HuH-7 (cell line): ENCODE results near the gene CILP.
"Not testable (repeated sequence)": the region's sequence is repeated elsewhere in the genome, so short reads cannot be mapped to it uniquely, and the experiment has no call there.

Experiments
- DNase-seq: peaks from one replicate; pipeline ENCODE4 v3.0.0; 2011; ENCODE audit warnings: low spot score

Gene CILP, protein sequence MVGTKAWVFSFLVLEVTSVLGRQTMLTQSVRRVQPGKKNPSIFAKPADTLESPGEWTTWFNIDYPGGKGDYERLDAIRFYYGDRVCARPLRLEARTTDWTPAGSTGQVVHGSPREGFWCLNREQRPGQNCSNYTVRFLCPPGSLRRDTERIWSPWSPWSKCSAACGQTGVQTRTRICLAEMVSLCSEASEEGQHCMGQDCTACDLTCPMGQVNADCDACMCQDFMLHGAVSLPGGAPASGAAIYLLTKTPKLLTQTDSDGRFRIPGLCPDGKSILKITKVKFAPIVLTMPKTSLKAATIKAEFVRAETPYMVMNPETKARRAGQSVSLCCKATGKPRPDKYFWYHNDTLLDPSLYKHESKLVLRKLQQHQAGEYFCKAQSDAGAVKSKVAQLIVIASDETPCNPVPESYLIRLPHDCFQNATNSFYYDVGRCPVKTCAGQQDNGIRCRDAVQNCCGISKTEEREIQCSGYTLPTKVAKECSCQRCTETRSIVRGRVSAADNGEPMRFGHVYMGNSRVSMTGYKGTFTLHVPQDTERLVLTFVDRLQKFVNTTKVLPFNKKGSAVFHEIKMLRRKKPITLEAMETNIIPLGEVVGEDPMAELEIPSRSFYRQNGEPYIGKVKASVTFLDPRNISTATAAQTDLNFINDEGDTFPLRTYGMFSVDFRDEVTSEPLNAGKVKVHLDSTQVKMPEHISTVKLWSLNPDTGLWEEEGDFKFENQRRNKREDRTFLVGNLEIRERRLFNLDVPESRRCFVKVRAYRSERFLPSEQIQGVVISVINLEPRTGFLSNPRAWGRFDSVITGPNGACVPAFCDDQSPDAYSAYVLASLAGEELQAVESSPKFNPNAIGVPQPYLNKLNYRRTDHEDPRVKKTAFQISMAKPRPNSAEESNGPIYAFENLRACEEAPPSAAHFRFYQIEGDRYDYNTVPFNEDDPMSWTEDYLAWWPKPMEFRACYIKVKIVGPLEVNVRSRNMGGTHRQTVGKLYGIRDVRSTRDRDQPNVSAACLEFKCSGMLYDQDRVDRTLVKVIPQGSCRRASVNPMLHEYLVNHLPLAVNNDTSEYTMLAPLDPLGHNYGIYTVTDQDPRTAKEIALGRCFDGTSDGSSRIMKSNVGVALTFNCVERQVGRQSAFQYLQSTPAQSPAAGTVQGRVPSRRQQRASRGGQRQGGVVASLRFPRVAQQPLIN

GRCh38 chr15:65210770-65211481 lies at the start of gene CILP:
Gene CILP, minus strand, starts transcription at chr15:65211473. Its CDS starts 1,718 bp downstream, at chr15:65209755.
- DNase-seq = no peak

DNA sequence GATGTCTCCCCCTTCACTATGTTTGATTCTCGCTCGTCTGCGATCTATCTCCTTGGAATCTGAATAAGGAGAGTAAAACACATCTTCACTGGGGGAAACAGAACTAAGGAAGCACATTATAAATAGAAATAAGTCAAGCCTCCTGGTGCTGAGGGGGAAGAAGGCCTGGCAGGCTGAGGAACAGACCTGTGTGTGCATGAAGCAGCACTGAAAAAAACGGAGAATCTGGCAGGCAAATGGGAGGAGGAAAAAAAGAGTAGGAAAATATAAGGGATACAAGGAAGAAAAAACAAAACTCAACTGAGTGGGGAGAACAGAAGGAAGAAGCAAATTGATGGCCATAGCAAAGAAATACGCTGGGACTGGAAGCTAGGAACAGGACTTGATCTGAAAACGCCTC lies 49.7 kb upstream of the CILP start:
- no peak for DNase-seq

DNA sequence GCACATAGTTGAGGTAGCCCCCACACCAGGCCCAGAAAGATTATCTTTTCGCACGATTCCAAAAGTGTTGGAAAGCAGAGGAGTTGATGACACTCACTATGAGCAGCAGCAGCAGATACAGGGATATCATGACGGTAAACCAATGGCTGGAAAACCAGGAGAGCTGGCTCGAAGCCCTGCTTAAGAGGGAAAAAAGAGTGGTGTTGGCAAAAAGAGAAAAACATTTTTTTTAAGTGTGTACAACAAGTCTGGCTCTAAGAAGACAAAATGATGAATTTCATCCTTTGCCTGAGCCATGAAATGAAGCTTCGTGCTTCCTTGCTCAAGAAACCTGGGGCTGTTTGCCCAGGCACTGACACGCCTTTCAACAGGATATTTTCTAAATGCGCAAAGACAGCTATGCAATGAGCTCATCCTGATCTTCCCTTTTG lies 48.1 kb upstream of the CILP start:
- DNase-seq = no peak

DNA sequence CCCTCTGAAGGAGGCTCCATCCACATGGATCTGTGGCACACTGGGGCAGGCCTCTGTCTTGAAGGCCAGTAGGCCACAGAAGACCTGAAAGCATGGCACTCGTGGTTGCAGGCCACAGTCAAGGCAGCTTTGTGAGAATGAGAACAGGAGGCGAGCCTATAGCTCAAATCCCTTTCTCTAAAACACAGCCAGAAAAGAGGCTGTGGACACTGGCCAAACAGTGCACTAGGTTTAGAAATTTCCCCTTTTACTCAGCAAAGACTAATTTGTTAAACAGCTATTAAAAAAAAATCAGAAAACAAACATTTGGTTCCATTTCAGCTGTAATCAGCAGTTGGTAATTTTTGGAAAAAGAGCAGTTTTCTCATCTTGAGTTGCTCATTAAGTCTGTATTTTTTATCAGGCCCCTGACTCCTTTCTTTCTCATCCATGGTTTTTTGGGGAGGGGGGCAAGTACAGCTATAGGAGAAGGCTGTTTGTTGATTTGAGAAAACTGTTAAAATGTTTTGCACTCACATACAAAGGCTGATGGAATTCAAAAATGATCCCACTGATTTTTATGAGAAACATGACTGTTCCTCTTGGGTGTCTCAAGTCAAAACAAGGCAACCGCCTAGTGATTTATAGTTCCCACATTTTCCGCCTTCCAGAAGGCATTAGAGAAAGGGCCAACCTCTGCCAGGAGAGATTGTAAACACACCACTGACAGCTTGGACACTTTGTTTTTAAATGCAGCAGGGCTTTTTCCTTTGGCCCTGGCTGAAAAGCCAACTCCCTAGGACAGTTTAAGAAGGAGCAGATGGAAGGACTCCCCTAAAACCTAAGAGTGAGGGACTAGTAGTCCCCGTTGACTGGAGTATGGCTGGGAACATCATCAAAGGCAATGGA lies 47.3 kb upstream of the CILP start:
- no peak for DNase-seq

DNA sequence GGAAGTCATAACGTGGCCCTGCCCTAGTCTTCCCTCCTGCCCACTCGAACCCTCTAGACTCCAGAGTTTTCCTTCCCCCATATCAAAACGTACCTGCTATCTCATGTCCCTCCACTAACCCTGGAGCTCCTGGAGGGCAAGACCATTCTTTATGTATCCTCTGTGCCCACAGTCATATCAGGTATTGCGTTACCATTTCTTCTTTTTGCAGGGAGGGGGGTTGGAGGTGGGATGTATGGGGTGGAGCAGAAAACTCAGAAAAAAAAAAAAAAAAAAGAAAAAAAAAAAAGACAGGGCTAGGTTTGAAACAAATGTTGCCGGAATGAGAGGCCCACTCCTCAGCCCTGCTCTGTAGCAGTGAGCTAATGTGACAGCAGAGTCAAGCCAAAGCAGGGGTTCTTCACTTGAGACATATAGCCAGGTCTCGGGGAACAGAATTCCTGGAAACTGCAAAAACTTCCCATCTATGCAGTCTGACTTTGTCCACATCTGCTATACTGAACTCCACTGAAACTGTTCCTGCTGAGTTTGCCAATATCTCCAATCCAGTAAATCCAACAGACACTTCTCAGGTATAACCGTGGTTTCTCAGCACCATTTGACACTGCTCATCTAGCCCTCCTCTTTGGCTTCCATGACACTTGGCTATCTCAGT lies 44.3 kb upstream of the CILP start:
- no peak for DNase-seq

GRCh38 chr15:65254758-65255157 lies 43.5 kb upstream of the CILP start:
- DNase-seq = no peak

- DNase-seq = no peak
Observed at GRCh38 chr15:65254356-65254755, 43.1 kb upstream of the CILP start.

GRCh38 chr15:65249641-65250040 lies 38.4 kb upstream of the CILP start:
- DNase-seq = no peak

DNA sequence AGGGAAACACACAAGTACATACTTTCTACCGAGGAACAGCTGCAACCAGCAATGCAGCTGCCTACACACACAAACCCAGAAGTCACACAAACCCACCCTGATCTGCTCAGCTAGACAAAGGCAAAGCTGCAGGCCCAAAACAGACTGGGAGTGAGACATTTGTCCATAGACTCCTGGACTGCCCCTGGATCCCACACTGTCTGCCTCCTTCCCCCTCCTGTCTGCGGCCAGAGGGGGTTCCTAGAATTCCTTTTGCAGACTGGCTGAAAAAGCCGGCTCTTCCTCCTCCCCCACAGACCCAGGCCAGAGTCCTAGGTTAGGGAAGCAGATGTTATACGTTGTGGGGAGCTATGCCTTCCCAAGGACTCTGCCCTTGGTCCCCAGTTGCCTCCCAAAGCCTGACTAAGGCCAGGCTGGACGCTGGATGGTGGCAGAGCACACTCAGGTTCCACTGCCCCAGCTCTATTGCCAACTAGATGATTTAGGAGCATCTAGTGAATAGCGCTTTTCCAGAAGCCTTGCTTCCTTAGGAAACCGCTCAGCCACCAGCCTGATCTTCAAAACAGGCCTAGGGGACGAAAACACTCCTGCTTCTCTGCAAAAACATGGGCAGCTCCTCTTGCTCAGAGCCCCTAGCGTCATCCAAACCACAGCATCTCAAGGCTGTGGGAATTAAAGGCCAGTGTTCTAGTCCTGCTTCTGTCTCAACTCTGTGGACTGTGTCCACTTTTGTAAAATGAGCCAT lies 37.4 kb upstream of the CILP start:
- no peak for DNase-seq

DNA sequence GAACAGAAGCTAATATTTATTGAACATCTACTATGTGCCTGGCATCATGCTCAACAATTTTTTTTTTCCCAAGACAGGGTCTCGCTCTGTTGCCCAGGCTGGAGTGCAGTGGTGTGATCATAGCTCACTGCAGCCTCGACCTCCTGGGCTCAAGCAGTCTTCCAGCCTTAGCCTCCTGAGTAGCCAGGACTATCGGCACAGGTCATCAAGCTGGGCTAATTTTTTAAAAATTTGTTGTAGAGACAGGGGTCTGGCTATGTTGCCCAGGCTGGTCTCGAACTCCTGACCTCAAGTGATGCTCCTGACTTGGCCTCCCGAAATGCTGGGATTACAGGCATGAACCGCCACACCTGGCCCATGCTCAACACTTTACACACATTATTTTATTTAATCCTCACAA lies 35.7 kb upstream of the CILP start:
- no peak for DNase-seq

DNA sequence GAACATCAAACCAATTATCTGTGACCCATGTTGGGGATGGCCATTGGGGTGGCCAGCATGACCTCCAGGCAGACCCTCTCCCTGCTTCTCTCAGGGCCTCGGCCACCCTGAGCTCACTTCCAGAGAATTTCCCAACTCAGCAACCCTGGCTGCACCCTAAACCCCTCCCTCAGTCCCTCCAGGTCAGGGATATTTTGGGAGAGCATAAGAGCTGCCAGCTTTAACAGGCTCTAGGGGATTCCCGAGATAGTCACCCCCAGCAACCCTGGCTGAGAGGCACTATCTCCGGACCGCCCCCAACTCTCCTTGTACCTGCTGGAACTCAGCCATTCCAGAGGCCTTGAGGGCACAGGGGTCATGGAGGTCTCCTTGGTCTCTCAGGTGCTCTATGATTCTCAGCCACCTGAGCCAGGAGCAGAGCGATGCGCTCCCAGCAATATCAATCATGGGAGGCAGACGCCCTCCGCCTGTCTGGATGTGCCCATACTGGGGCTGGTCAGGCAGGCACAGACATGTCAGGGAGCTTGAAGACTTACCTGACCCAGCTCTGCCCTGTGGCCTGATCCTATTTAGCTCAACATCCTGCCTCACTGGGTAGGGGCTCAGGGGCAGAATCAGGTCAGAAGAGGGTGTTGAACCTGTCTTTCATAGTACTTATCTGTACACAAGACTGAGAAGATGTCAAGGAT lies 34.9 kb upstream of the CILP start:
- no peak for DNase-seq

DNA sequence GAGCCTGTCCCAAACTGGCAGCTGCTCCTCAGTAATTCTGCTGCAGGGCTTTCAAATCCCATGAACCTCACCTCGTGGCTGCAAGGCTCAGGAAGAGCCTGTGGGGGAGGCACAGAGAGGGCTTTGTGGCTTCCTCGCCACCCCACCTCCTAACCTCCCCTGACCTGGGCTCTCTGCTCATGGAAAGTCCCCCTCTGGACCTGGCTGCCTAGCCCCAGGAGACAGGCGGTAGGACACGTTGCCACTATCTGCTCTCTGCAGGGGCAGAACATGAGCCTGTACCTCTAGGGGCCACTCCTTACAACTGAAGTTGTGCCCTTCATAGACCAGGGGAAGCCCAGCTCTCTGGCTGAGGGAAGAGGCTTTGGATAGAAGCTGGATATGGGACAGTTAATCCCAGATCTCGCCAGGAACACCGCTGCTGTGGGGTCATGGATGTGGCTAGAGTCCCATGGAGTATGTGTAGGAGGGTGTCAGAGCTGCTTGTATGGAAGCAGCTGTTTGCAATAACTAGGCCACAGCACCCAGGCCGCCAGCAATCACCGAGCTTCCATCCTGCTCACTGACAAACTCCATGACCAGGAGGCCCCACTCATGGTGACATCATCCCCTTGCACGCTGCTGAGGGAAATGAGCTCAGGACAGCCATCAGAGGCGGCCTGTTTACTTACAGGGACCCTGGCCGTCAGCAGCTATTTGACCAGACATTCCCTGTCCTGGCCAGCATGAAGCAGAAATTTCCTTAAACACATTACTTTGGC lies 34.0 kb upstream of the CILP start:
- DNase-seq = no peak

DNA sequence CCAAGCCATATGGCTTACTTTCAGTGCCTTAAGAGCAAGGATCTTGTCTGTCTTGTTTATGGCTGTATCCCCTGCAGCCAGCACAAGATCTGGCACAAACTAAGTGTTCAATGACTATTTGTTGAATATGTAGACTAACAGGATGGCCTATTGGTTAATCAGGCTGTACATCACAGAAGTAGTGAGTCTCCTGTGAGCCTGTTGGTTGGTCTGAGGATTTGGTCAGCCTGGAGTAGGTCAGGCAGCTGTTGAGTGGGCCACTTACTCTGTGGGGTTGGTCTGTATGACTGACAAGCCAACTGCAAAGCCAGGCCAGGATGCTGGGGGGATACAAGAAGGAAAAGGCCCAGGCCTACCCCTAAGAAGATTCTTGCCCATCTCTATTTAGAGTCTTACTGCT lies 33.4 kb upstream of the CILP start:
- DNase-seq = no peak

DNA sequence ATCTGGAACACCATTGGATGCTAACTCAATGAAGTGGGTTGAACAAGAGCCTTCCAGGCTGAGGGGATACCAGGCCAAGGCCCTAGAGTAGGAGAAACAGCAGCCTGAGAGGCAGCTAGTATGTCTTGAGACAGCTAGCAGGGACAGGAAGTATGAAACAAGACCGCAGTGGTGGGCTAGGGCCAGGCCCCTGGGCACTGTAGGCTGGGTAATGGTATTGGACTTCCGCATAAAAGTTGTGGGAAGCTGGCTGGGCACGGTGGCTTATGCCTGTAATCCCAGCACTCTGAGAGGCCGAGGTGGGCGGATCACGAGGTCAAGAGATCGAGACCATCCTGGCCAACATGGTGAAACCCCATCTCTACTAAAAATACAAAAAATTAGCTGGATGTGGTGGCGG lies 25.2 kb upstream of the CILP start:
- DNase-seq = not testable (repeated sequence)

GRCh38 chr15:65233696-65234095 lies 22.4 kb upstream of the CILP start:
- no peak for DNase-seq

GRCh38 chr15:65232520-65232919 lies 21.2 kb upstream of the CILP start:
- DNase-seq = no peak

DNA sequence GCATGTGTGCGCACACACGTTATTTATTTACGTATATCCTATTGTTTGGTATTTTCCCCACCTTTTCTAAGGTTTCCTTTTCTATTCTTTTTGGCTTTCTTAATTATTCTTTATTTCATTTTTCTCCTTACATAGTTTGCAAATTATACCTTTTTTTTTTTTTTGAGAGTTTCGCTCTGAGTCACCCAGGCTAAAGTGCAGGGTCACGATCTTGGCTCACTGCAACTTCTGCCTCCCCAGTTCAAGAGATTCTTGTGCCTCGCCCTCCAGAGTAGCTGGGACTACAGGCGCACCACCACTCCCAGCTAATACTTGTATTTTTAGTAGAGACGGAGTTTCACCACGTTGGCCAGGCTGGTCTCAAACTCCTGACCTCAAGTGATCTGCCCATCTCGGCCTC lies 20.0 kb upstream of the CILP start:
- DNase-seq = no peak

- DNase-seq = not testable (repeated sequence)
Observed at GRCh38 chr15:65226901-65227300, 15.6 kb upstream of the CILP start.
